AG10803 (cell line): ENCODE data around the gene DCPS.
"Not testable (repeated sequence)": the region's sequence is repeated elsewhere in the genome, so short reads cannot be mapped to it uniquely, and the experiment has no call there.

Experiments used
- DNase-seq: peaks from one replicate; pipeline ENCODE4 v3.0.0; 2010; ENCODE audit warnings: low read depth
- H3K4me3 ChIP-seq: 2 replicates; pipeline ENCODE4 v1.5.1; 2011; ENCODE audit warnings: mild to moderate bottlenecking, low read length, control low read depth
- CTCF ChIP-seq: conservative IDR thresholded peaks from 2 replicates; pipeline ENCODE4 v1.5.1; 2011; ENCODE audit warnings: mild to moderate bottlenecking, low read length, control low read depth, inconsistent platforms

Gene DCPS, protein sequence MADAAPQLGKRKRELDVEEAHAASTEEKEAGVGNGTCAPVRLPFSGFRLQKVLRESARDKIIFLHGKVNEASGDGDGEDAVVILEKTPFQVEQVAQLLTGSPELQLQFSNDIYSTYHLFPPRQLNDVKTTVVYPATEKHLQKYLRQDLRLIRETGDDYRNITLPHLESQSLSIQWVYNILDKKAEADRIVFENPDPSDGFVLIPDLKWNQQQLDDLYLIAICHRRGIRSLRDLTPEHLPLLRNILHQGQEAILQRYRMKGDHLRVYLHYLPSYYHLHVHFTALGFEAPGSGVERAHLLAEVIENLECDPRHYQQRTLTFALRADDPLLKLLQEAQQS

GRCh38 chr11:126303623-126304456, at the start of gene DCPS:
Gene DCPS, plus strand, starts transcription at chr11:126304060. Its CDS starts 21 bp downstream, at chr11:126304081.
- DNase-seq = peak; percentile 89
- peak within 1 kb of the TSS; percentile 93 for H3K4me3 ChIP-seq
- no peak for TF ChIP-seq CTCF

GRCh38 chr11:126254819-126255218, 49.0 kb upstream of the DCPS start:
- no peak overlapping the region for H3K4me3 ChIP-seq
- no peak for TF ChIP-seq CTCF
- no peak for DNase-seq

- DNase-seq, H3K4me3 ChIP-seq: not testable (repeated sequence)
Measured at GRCh38 chr11:126255507-126255906, 48.4 kb upstream of the DCPS start.

- H3K4me3 ChIP-seq = no peak overlapping the region
- no peak for TF ChIP-seq CTCF
- DNase-seq = no peak
Measured at GRCh38 chr11:126256216-126256615, 47.6 kb upstream of the DCPS start.

DNA sequence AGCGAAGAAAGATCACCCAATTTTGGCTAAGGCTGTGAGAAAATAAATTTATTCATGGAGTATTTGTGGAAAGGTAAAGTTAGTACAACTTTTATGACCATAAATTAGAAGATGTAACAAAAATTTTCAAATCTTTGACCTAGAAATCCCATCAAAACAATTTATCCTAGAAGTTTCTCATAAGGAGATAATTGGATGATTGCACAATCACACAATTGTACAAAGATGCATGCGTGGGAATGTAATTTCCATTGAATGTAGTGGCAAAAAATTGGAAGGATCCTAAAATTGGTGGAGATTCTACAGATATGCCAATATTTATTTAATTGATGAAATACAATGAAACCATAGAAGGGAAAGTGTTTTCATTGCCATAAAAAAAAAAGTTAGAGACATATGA, 46.7 kb upstream of the DCPS start:
- H3K4me3 ChIP-seq = no peak overlapping the region
- DNase-seq = no peak
- TF ChIP-seq CTCF = no peak

- H3K4me3 ChIP-seq = no peak overlapping the region
- peak; percentile 64 for DNase-seq
- TF ChIP-seq CTCF = no peak
Measured at GRCh38 chr11:126257764-126258163, 46.1 kb upstream of the DCPS start.

GRCh38 chr11:126262216-126262615, 41.6 kb upstream of the DCPS start:
- no peak for TF ChIP-seq CTCF
- DNase-seq = no peak

More at GRCh38 chr11:126262216-126262615, 41.6 kb upstream of the DCPS start:
- no peak overlapping the region for H3K4me3 ChIP-seq
